Panc1 (cell line): Measurements from ENCODE around the gene TACC2. TPM values are rescaled to one million over a fixed set of nuclear protein-coding genes. Genes with fewer than 3 reads are reported as not detected.

Experiments used
- ATAC-seq: fragments of 200-7000 bp; cut with Tn5 transposase; 2 replicates; pipeline ENCODE4 v1.9.1; 2020; ENCODE audit warnings: mild to moderate bottlenecking, moderate library complexity
- BruUV-seq: library from RNA; stranded (reverse); fragments of 400-500 nt; replicated peaks from 2 replicates; lab custom pipeline; 2021; lab: Mats Ljungman, UMichigan
- CTCF ChIA-PET: fragments of 300-600 bp; sonication (Branson Sonifier 250); formaldehyde crosslinking; loops from one replicate; lab custom pipeline; 2022; ENCODE audit warnings: antibody characterized with exemption; lab: Charles Lee
- POLR2A ChIA-PET: fragments of 300-600 bp; sonication (Branson Sonifier 250); formaldehyde crosslinking; loops from one replicate; lab custom pipeline; 2022; ENCODE audit warnings: antibody characterized with exemption; lab: Charles Lee
- DNase-seq: peaks from one replicate; pipeline ENCODE4 v3.0.0-alpha.2; 2010; ENCODE audit warnings: low read depth, low spot score
- H3K27ac ChIP-seq: 2 replicates; pipeline ENCODE4 v1.5.1; 2011; ENCODE audit warnings: mild to moderate bottlenecking, low read length, inconsistent platforms
- H3K27me3 ChIP-seq: fragments of 200-500 bp; sonication (Bioruptor generic); 2 replicates; pipeline ENCODE4 v1.6.0; 2014; ENCODE audit warnings: low read length, inconsistent platforms; ENCODE audit not compliant: control insufficient read depth, insufficient read depth
- H3K36me3 ChIP-seq: fragments of 200-500 bp; sonication (Bioruptor generic); 2 replicates; pipeline ENCODE4 v1.5.1; 2014; ENCODE audit warnings: inconsistent platforms, mild to moderate bottlenecking, low read length, moderate library complexity; ENCODE audit not compliant: control insufficient read depth, insufficient read depth
- H3K4me1 ChIP-seq: 2 replicates; pipeline ENCODE4 v1.5.1; 2011; ENCODE audit warnings: inconsistent platforms, mild to moderate bottlenecking, low read length, moderate library complexity; ENCODE audit not compliant: control insufficient read depth, insufficient read depth
- H3K4me3 ChIP-seq, 2 experiments: 2 replicates each; pipeline ENCODE4 v1.5.1; 2011 to 2012; ENCODE audit warnings: low read depth in 2 of 2, low read length in 2 of 2, mild to moderate bottlenecking in 2 of 2, inconsistent platforms in 1 of 2, moderate library complexity in 1 of 2
- H3K9me3 ChIP-seq: fragments of 200-500 bp; sonication (Bioruptor generic); 2 replicates; pipeline ENCODE4 v1.5.1; 2014; ENCODE audit warnings: low read depth, mild to moderate bottlenecking, inconsistent platforms, low read length, moderate library complexity; ENCODE audit not compliant: control insufficient read depth, insufficient read depth
- POLR2AphosphoS5 ChIP-seq: IDR thresholded peaks from 2 replicates; pipeline ENCODE4 v1.6.1; 2012; ENCODE audit warnings: mild to moderate bottlenecking, low read depth, low read length, moderate library complexity
- SIN3A ChIP-seq: IDR thresholded peaks from 2 replicates; pipeline ENCODE4 v1.6.1; 2012; ENCODE audit warnings: low read depth, mild to moderate bottlenecking, low read length, moderate library complexity, borderline replicate concordance; ENCODE audit not compliant: insufficient read depth
- TCF7L2 ChIP-seq: IDR thresholded peaks from 2 replicates; pipeline ENCODE4 v1.6.1; 2011; ENCODE audit warnings: mild to moderate bottlenecking, low read depth, low read length, inconsistent platforms
- in situ Hi-C: cut with HindIII; loops from 2 replicates; pipeline ENCODE4 v1.10.0; 2016; ENCODE audit warnings: low sequenced_read_pairs, low pct_unique_long_range_greater_than_20kb
- intact Hi-C: fragments of 100-400 bp; cut with micrococcal nuclease; formaldehyde crosslinking; loops from one replicate; pipeline ENCODE4 v1.10.0; 2022; ENCODE audit not compliant: unreplicated experiment
- total RNA-seq: library from RNA; stranded (reverse); gene quantifications from one replicate; pipeline ENCODE4 v1.2.1, GENCODE V29; 2021; ENCODE audit not compliant: unreplicated experiment
- TF ChIP-seq, protein P1 (sequence below), 2 experiments: IDR thresholded peaks; 2 replicates each; pipeline ENCODE4 v1.6.1; 2011 to 2012; ENCODE audit warnings: low read depth in 2 of 2, control low read depth in 1 of 2, low read length in 1 of 2, mild to moderate bottlenecking in 1 of 2, moderate library complexity in 1 of 2; ENCODE audit not compliant: insufficient read depth in 1 of 2
- TF ChIP-seq, protein P2 (sequence below): fragments of 450-650 bp; IDR thresholded peaks from 2 replicates; pipeline ENCODE4 v1.5.1; 2017; ENCODE audit warnings: mild to moderate bottlenecking

TACC2 gene
- total RNA-seq, 1 experiment from 2014 or later: 133 TPM

DNA sequence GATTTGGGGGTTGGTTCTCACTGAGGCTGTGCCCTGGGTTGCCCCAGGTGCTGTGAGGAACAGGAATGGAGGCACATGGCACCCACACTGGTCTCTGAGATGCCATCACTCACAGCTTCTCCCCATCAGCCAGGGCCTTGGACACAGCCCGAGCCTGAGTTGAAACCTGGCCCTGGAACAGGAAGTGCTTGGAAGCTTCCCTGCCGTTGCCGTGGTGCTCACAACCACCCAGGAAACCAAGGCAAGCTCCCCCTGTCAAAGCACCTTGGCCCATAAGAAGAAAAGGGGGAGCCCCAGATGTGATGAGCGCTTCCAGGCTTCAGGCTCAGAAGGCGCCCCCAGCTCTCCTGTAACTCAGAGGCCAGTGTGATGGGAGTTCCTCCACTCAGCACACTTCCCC, 282.1 kb downstream of the TACC2 start, which contains the start of gene BTBD16:
BTBD16 (plus strand) TSS at position 221 of the 400 bp plus-strand sequence. CDS start 3,786 bp downstream, outside the sequence.
- no peak for DNase-seq

DNA sequence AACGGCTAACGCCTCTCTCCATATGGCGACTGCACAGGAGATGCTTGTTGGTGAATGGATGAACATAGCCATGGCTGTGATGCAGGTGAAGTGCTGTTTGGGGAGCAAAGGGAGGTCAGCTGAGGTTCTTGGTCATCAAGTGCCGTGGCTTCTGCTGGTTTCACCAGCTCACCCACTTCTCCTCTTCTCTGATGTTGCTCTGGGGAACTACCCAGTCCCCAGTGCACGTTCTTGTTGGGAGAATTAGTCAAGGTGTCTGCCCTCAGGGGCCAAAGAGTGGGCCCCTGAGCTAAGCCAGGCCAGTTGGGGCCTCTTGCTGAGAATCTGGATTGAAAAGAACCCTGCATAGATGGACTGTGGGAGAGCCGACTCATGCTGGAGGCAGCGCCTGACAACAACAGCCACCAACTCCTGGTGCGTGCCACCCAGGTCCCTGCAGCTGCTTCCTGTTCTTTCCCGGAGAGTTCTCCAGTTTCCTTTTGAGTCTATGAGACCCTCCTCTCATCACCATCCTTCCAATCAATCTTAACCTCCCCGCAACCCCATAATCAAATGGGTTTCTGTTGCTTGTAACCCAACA, 285.1 kb downstream of the TACC2 start:
- TF ChIP-seq, protein P1, sequence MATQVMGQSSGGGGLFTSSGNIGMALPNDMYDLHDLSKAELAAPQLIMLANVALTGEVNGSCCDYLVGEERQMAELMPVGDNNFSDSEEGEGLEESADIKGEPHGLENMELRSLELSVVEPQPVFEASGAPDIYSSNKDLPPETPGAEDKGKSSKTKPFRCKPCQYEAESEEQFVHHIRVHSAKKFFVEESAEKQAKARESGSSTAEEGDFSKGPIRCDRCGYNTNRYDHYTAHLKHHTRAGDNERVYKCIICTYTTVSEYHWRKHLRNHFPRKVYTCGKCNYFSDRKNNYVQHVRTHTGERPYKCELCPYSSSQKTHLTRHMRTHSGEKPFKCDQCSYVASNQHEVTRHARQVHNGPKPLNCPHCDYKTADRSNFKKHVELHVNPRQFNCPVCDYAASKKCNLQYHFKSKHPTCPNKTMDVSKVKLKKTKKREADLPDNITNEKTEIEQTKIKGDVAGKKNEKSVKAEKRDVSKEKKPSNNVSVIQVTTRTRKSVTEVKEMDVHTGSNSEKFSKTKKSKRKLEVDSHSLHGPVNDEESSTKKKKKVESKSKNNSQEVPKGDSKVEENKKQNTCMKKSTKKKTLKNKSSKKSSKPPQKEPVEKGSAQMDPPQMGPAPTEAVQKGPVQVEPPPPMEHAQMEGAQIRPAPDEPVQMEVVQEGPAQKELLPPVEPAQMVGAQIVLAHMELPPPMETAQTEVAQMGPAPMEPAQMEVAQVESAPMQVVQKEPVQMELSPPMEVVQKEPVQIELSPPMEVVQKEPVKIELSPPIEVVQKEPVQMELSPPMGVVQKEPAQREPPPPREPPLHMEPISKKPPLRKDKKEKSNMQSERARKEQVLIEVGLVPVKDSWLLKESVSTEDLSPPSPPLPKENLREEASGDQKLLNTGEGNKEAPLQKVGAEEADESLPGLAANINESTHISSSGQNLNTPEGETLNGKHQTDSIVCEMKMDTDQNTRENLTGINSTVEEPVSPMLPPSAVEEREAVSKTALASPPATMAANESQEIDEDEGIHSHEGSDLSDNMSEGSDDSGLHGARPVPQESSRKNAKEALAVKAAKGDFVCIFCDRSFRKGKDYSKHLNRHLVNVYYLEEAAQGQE (IDR thresholded peaks at IDR 0.05; ENCODE audit: insufficient read depth in 1 of 2, low read depth in 2 of 2, low read length in 1 of 2): no peak
- TF ChIP-seq TCF7L2 (no peak), POLR2AphosphoS5 (no peak), SIN3A (no peak)
- TF ChIP-seq, protein P2, sequence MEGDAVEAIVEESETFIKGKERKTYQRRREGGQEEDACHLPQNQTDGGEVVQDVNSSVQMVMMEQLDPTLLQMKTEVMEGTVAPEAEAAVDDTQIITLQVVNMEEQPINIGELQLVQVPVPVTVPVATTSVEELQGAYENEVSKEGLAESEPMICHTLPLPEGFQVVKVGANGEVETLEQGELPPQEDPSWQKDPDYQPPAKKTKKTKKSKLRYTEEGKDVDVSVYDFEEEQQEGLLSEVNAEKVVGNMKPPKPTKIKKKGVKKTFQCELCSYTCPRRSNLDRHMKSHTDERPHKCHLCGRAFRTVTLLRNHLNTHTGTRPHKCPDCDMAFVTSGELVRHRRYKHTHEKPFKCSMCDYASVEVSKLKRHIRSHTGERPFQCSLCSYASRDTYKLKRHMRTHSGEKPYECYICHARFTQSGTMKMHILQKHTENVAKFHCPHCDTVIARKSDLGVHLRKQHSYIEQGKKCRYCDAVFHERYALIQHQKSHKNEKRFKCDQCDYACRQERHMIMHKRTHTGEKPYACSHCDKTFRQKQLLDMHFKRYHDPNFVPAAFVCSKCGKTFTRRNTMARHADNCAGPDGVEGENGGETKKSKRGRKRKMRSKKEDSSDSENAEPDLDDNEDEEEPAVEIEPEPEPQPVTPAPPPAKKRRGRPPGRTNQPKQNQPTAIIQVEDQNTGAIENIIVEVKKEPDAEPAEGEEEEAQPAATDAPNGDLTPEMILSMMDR: no peak
- Histone ChIP-seq H3K27ac (no peak overlapping the region), H3K4me3 (no peak overlapping the region), H3K9me3 (no peaks in the 10 kb centered on the region), H3K27me3 (no peaks in the 10 kb centered on the region), H3K4me1 (no peaks in the 10 kb centered on the region), H3K36me3 (no peaks in the 10 kb centered on the region)
- ChIA-PET POLR2A (no interaction called here), CTCF (no interaction called here)
- intact Hi-C loops (no loop called here), in situ Hi-C loops (no loop called here)
- ATAC-seq (no peak), DNase-seq (no peak)
- no TSS peak for BruUV-seq

More for the DNA sequence above, 282.1 kb downstream of the TACC2 start, which contains the start of gene BTBD16:
- no peak for ATAC-seq
- POLR2A ChIA-PET: no interaction called here
- intact Hi-C loops: no loop called here
- no peaks in the 10 kb centered on the region; the same call in 1 of the 2 replicates for H3K36me3 ChIP-seq
- no peaks in the 10 kb centered on the region for H3K27me3 ChIP-seq
- in situ Hi-C loops: no loop called here
- H3K4me1 ChIP-seq: no peaks in the 10 kb centered on the region
- CTCF ChIA-PET: no interaction called here
- no peak for TF ChIP-seq SIN3A
- TF ChIP-seq, protein P2: no peak
- no peak for TF ChIP-seq TCF7L2
- no peak for TF ChIP-seq POLR2AphosphoS5
- TF ChIP-seq, protein P1 (IDR thresholded peaks at IDR 0.05; ENCODE audit: insufficient read depth in 1 of 2, low read depth in 2 of 2, low read length in 1 of 2): no peak
- no peak within 1 kb of the TSS for H3K4me3 ChIP-seq
- no peak within 1 kb of the TSS for H3K27ac ChIP-seq
- H3K9me3 ChIP-seq: no peaks in the 10 kb centered on the region
- BruUV-seq: no TSS peak
